Measurements from ENCODE around the gene RUVBL1.

DNA sequence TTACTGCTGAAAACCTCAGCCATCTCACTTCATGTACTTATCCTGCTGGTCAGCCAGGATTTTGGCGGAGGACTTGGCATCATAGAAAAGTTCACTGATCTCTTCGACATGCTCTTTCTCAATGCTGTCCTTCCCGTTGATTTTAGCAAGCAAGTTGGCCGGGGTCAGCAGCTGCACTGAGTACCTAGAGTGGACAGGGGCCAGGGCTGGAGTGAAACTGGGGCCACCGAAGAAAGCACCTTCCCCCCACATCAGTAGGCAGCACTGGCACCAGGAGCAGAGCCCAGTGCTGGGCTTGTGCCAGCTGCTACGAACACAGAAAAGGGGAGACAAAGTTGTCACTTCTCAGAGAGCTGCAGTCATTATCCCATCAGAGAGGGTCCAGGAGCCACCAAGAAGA lies 42.4 kb downstream of the RUVBL1 start:
- TF ChIP-seq, protein P1, sequence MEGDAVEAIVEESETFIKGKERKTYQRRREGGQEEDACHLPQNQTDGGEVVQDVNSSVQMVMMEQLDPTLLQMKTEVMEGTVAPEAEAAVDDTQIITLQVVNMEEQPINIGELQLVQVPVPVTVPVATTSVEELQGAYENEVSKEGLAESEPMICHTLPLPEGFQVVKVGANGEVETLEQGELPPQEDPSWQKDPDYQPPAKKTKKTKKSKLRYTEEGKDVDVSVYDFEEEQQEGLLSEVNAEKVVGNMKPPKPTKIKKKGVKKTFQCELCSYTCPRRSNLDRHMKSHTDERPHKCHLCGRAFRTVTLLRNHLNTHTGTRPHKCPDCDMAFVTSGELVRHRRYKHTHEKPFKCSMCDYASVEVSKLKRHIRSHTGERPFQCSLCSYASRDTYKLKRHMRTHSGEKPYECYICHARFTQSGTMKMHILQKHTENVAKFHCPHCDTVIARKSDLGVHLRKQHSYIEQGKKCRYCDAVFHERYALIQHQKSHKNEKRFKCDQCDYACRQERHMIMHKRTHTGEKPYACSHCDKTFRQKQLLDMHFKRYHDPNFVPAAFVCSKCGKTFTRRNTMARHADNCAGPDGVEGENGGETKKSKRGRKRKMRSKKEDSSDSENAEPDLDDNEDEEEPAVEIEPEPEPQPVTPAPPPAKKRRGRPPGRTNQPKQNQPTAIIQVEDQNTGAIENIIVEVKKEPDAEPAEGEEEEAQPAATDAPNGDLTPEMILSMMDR (conservative IDR thresholded peaks at IDR 0.05) = no peak
- TF ChIP-seq EZH2 (IDR thresholded peaks at IDR 0.05; ENCODE audit: low read depth) = no peak
